NCI-H1436 (cell line): ENCODE measurements around the gene EIF3F.

Experiments used
- DNase-seq: peaks from one replicate; lab custom pipeline; 2025; lab: John Stamatoyannopoulos, UW

EIF3F gene

DNA sequence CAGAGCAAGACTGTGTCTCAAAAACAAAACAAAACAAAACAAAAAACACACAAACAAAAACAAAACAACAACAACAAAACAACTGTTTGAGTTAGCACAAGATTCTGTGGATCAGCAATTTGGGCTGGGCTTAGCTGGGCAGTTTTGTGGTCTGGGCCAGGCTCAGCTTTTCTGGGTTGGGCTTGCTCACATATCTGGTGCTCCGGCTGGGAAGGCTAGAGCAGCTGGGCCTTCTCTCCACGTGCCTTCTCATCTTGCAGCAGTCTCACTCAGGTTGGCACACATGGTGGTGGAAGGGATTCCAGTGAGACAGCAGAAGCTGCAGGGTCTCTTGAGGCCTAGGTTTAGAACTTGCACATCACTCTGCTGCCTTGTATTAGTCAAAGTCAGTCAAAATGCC lies 35.7 kb downstream of the EIF3F start:
- DNase-seq = no peak

DNA sequence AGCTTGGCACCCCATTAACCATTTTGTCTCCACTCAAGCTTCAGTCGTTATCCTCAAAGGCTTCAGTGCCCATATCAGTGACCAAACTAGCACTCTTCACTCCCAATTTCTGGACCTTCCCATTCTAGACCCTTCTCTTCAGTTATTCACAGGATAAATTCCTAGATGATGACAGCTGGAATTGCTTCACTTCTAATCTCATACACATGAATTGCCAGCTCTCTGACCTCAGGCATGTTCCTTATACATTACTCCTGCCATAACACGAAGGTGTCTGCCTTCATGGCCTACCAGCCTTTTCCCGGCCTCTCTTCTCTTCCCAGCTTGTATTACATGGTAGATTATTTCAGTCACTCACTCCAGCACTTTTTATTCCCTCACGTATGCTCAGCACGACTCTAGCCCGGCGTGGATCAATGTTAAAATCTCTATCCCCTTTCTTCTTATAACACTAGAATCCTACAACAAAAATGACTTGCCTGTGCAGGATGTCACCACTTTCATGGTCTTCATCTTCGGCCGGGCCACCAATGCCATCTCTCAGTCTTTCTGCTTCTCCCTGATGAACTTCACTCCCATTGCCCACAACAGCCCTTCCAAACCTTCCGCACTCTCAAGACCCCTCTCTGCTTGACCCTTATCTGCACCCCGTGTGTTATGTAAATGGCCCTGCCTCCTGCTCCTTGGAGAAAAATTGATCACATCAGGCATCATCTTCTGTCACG lies 36.9 kb downstream of the EIF3F start:
- DNase-seq = no peak

DNA sequence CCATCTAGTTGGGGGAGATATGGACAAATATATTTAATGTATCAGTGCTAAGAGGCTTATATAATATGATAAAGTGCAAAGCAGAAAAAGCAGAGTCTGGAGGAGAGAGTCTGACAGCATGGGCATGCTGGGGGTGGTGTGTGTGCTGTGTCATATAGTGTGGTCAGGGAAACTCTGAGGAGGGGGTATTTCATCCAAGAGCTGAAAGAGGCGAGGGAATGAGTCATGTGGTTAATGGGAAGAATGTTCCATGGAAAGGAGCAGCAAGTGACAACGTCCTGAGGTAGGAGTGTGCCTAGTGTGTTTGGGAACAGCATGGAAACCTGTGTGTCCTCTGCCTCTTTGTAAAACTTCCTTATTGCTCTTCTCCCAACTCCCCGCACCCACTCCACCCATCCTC lies 38.0 kb downstream of the EIF3F start:
- no peak for DNase-seq

DNA sequence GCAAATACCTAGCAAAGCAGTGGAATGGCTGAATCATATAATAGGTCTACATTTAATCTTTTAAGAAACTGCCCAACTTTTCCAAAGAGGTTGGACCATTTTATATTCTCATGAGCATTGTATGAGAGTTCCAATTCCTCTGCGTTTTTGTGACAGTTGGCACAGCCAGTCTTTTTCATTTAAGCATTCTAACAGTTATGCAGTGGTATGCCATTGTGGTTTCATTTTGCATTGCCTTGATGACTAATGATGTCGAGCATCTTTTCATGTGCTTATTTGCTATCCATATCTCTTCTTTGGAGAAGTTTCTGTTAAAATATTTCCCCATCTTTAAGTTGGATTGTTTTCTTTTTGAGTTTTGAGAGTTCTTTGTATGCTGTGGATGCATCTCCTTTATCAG lies 38.7 kb downstream of the EIF3F start:
- DNase-seq = no peak

DNA sequence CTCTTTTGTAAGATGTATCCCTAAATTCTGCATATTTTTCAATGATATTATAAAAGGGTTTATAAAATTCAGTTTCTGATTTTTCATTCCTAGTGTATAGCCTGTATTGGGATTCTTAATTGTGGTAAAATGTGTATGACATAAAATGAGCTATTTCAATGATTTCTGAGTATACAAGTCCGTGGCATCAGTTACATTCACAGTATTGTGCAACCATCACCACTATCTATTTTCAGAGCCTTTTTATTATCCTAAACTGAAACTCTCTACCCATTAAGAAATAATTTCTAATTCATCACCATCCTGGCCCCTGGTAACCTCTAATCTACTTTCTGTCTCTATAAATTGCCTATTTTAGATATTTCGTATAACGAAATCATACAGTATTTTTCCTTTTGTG lies 39.8 kb downstream of the EIF3F start:
- DNase-seq = no peak

DNA sequence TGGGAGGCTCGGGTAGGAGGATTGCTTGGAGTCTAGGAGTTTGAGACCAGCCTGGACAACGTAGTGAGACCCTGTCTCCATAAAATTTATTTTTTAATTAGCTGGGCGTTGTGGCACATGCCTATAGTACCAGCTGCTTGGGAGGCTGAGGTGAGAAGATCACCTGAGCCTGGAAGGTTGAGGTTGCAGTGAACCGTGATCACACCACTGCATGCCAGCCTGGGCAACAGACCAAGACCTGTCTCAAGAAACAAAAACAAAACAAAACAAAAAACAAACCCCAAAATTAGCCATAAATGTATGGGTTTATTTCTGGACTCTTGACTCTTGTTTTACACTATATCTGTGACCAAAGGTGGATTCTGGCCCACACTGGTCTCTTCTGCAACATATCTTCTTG lies 41.6 kb downstream of the EIF3F start:
- no peak for DNase-seq

DNA sequence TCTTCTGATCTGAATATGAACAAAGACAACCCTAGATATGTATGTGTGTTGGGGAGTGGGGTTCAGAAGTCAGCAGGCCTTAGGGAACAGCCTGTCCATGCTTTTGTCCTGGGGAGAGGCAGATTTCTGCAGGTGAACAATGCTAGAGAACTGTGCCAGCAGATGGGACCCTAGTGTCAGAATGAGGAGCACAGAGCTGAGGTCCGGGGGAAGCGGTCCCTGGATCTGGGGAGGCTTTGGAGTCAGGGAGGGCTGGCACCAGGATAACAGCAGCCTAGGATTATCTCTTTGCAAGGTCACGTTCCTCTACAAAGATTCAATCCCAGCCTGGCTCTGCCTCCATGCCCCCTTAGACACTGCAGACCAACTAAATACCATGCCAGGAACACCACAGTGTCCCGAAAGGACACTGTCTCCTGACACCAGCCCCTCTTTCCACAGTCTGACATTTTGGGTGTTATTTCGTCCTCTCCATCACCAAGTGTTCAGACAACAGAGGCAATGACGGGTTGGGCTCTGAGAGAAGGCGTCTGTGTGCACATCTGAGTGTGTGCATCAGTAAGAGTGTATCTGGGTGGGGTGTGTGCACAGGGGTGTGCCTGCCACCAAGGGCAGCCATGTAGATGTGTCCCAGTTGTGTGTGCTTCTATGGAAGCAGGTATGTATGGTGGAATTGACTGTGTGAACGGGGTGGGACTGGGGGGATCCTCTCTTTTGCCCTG lies 43.5 kb downstream of the EIF3F start:
- DNase-seq = no peak

DNA sequence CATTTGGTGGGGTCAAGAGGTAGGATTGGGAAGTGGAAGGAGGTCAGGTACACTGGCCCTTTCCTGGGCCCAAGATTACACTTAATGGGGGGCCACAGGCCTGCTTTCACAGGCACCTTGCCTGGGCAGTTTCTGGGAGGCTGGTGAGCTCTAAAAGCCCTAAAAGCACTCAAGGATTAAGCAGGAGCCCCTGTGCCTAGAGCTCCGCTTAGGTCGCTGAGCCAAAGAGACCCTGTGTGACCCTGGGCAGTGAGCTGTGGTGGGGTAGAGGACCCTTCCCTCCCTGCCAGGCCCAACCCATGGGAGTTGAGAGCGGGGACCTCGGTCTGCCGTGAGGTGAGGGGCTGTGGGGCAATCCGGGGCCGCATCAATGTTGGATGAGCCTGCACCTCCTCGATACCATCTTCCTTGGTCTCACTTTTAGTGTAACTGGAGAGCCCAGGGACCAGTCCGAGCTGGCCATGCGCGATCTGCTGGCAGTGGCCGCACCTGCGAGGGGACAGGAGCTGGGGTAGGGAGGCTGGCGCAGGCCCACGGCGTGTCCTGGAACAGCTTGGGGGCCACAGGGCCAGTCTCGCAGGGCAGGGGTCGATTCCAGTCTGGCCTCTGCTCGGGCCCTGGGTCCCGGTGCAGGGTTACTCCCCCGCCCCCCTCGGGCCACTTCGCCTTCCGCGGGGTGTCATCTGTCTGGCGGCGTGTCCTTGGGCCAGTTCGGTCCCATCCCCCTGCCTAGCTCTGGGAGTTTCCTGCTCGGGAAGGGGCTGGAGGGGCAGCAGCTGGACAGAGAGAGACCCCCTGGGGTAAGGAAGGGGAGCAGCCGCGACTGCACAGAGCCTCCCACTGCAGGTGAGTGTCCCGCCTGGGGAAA lies 44.3 kb downstream of the EIF3F start:
- no peak for DNase-seq

DNA sequence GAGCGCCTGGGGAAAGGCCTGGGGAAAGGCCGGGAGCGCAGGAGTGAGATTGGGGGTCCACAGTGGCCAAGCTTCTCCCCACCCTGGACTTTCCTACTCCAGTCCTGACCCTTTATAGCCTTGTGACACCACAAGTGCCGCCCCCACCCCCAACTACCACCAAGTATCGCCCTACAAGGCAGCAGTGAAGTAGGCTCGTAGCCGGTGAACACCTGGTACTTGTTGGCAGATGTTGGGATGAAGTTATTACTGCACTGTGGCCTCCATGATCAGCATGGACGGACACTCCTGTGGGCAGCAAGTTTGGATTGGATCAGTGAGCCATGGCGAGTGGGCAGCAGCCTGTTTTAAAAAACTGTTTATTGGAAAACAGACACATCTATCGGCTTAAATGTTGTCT lies 45.0 kb downstream of the EIF3F start:
- no peak for DNase-seq

DNA sequence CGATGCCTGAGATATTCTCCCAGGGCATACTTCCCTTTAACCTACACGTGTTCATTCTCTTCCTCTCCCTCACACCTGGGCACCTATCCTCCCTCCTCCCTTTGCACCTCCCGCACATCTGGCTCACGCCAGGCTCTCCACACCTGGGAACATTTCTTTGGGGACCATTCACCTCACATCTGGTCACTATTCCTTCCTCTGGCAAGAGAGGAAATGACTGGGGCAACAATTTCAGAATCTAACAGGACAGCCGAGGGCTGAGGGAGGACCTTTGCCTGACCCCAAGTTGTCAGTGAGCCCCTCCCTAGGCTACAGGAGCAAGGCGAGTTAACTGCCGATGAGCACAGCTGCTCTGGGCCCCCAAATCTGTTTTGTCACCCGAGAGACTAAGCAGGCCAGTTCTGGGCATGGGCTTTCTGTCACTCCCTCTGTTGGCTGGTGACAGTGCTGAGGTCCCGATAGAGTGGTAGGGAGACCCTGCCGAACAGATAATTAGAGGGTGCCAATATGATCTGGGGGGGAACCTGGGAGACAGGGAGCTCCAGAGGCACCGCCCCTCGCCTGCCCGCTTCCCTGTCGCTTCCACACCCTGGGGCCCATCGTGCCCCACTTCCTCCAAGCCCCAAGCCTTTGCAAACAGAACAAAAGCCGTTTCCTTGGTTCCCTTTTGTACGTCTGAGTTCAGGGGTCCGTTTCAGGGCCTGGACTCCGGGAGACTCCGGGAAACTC lies 45.6 kb downstream of the EIF3F start:
- DNase-seq = no peak

DNA sequence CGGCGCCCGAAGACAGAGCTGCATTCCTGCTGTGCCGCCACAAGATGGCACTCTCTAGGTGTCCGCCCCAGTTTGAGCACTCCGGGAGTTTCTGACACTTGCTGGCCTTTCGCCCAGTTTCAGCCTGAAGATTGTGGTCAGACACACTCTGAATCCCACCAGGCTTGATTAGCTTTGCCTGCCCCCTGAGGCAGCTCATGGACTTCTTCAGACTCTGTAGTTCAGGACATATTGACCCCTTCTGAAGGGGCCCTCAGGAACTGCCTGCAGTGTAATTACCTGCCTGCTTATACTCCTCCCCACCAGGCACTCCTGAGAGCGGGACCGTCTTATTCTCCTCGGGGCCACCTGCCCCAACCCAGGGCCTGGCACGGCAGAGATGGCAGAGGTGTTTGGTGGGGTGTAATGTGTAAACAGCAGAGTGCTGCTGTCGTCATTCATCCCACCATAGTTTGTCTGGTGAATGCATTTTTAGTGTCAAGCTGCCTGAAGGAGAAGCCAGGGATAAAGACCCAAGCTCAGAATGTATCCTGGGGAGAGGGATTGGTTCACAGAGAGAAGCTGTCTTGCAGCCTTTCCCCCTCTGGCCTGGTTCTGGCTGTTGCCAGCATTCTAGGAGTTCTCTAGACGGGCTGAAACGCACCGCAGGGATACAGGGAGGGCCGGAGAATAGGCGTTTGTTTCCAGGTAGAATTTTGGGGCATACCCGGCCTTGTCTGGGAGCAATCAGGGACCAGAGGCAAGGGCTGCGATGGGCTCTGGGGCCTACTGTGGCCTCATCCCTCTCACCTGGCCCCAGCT lies 46.4 kb downstream of the EIF3F start:
- peak; percentile 36 for DNase-seq

DNA sequence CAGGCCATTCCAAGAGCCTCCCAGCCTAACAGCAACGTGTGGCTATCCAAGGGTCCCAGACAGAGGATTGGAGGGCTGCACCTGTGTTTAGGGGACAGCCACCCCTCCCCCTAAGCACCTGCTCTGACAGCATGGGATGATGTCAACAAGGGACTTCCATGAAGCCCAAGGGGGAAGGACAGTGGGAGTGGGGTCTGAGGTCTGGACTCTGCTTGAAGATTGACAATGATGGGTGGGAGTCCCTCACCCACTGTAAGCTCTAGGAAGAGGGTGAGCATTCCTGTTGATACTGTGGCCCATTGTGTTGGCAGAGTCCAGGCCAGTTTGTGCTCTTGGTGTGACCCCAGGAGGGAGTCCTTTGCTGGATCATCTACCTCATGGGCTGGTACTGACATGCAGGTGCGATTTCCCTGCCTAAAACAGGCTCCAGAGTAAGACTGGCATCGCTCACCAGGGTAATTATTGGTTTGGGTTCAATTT lies 47.0 kb downstream of the EIF3F start:
- no peak for DNase-seq

DNA sequence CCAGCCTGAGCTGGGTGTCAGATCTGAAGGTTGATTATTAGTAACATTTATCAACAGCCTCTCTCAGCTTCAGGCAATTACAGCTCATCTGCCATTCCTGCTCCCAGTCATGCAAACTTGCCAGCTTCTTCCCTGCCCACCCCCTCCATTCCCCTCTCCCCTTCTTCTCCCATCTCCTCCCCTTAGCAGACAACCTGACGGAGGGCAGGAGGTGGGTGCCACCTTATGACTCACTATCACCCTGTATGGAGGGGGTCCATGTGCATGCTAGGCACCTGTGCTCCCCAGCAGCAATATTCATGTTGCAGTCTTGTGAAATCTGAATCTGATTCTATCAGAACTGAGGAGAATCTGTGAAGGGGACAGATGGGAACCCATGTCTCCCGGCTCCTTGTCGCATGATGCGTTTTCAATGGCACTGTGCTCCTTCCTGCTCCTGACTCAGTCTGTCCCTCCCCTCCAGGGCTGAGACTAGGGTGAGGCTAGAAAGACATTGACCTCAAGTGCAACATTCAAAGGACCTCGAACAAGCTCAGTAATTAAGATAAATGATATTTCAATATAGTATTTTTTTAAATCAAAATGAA lies 47.6 kb downstream of the EIF3F start:
- no peak for DNase-seq

DNA sequence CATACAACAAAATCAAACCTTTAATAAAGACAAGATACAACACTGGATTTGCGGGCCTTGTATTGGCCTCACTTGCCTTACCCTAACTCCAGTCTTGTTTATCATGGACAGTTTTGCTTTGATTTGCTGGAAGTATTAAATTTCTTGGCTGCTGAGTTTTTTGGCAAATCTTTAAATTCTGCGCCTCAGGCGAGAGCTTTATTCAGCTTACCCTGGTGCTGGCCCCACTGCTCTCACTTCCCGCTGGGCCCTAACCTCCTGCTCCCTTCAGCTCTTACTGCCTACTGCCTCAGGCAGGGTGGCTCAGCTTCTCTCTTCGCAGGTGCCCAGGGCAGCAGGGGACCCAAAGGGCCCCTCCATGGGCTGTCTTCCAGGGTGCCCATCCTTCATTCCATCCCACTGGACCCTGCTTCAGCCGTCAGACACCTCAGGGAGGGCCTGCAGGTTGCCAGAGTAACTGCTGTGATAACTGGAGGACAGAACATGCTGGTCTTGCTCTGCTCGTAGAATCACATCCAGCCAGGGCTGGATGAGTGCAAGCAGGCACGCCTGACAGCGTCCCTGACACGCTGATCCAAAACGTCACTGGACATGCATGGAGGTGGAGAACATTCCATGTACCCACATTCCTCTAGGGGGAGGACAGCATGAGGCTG lies 48.2 kb downstream of the EIF3F start:
- no peak for DNase-seq

DNA sequence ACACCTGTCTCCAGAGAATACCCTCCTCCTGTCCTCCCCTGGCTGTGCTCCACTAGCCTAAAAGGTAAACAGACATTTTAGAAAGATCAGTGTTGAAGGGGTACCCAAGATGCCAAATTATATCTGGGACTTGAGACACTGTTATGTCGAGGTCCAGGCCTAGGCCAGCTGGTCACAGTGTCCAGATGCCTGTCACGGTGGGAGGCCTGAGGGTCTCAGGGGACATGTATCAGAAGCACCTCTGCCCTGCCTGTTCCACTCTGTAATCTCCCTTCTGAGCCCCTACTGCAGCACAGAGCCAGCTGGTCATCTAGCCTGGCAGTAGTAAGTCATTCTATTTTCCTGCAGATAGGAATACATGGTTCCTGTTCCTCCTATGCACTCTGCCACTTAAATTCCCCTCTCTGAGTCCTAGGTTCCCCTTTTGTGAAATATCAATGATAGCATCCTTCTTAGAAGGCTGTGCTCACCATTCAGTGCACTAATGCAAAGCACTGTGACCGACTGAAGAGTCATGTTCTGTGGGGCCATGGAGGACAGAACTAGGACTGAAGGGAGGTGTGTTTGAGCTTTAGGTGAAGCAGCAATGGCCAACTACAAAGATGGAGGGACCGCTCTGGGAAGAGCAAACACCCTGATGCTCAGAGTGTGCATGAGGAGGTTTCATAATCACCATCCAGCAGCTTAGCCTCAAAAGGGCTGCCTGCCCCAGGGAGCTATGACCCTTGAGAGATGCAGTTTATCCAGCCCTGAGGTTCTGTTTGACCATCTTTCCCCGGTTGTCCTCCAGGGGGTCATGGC lies 49.1 kb downstream of the EIF3F start:
- no peak for DNase-seq

DNA sequence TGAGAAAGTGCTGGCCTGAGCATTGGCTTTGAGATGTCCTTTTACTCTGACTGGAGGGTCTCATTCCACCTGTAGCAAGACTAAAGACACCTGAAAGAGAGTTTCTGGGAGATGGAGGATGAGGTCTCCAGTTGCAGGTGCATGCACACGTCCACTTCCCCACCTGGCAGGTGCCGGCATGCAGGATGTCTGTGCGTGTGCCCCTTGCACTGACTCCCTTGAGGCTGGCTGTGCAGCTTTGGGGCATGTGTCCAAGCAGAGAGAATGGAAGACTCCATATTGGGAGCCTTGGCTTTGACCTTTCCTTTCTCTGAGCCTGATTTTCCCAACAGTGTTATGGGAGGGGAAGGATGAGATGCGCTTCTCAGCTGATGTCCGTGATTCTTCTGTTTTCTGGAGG lies 49.8 kb downstream of the EIF3F start:
- no peak for DNase-seq

DNA sequence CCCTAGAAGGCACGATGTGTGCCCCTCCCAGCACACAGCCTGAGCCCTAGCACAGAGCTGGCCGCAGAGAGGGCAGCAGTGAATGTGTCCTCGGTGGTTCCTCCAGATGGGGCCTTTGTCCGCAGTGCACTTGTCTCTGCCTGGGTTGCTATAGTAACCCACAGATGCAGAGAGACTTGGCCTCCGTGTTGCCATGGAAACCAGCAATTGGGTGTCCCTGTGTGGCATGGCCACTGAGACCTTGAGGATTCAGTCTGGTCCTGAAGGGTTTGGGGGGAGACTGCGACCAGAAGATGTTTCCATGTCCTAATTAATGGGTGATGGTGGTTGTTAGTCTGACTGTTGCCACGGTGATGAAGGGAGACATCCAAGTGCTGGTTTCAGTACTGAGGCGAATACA lies 51.3 kb downstream of the EIF3F start:
- DNase-seq = no peak

DNA sequence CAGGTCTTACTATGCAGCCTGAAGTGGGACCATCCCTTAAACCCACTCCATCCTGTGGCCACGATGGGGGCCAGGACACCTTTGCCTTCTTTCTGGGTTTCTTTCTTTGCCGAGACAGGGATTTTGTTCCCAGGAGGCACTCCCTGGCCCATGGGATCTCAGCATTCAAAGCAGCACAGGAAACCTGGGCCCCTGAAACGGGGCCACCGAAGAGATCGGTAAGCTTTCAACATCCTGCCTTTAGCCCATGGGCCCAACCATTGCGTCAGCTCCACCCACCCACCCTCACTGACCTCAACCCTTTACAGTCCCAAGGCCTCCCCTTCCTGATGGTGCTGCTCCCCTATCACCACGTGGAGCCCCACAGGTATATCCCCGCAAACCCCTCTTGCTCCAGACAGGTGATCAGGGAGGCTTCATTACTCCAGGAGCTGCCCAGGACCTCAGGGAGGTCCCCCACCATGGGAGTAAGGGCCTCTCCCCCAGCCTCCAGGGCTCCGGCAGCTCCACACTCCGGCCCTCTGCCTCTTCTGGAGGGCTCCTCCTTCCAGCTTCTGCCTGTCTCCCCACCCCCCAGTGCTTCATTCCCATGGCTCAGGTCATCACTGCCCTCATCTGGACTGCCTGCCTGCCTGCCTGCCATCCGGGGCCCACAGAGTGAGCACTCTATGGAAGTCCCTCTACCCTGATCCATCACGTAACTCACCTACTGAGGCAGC lies 51.8 kb downstream of the EIF3F start:
- DNase-seq = no peak
